Vagina (tissue), 2 donors: ENCODE measurements around the gene CCDC169.

Experiments used
- CTCF ChIP-seq, 3 experiments: fragments of 450-650 bp in 2 of 3; fragments of 200-600 bp in 1 of 3; sonication (generic) in 1 of 3; IDR thresholded peaks; one replicate each; pipeline ENCODE4 v1.5.1; 2017 to 2019; ENCODE audit warnings: antibody characterized with exemption in 3 of 3, mild to moderate bottlenecking in 2 of 3, moderate library complexity in 2 of 3
- POLR2A ChIP-seq, 2 donors: fragments of 450-650 bp; IDR thresholded peaks; one replicate each; pipeline ENCODE4 v1.6.1; 2017; ENCODE audit warnings: antibody characterized with exemption in 2 of 2, mild to moderate bottlenecking in 2 of 2, moderate library complexity in 2 of 2

GRCh38 chr13:36341718-36342117, 44.1 kb upstream of the CCDC169 start:
- TF ChIP-seq CTCF (IDR thresholded peaks at IDR 0.05) (no peak), POLR2A (IDR thresholded peaks at IDR 0.05) (no peak)
